H54 (cell line): ENCODE data around the gene WNT6.
A peak's percentile ranks its signal among the peaks of the same experiment; 100 is the strongest.

Experiments used
- DNase-seq: peaks from one replicate; pipeline ENCODE4 v3.0.0; 2011; ENCODE audit warnings: low spot score, mixed read lengths; ENCODE audit not compliant: insufficient read length
- FAIRE-seq: peaks from 3 replicates; lab custom pipeline; 2011; peaks lifted over from hg19 to GRCh38; lab: Jason Lieb, UNC
- POLR2A ChIP-seq: IDR thresholded peaks from 2 replicates; pipeline ENCODE4 v1.6.1; 2011; ENCODE audit warnings: low read depth, mild to moderate bottlenecking, low read length

Gene WNT6

GRCh38 chr2:218908721-218909619, 49.4 kb downstream of the WNT6 start:
- peak; percentile 67 for TF ChIP-seq POLR2A
- DNase-seq (peak; percentile 73), FAIRE-seq (no peak)

GRCh38 chr2:218910741-218911140, 51.1 kb downstream of the WNT6 start:
- no peak for FAIRE-seq
- DNase-seq: no peak
- TF ChIP-seq POLR2A: no peak

- DNase-seq (no peak), FAIRE-seq (no peak)
- no peak for TF ChIP-seq POLR2A
Observed at GRCh38 chr2:218920504-218920903, 60.9 kb downstream of the WNT6 start.
